GM19023 (cell line): ENCODE results near the gene MTA2.

Experiments used
- ATAC-seq: cut with Tn5 transposase; IDR thresholded peaks from one replicate; pipeline ENCODE4 v1.9.1; 2021; ENCODE audit warnings: mild to moderate bottlenecking, moderate library complexity; ENCODE audit not compliant: unreplicated experiment

The MTA2 gene

GRCh38 chr11:62547691-62548281 is 53.9 kb downstream of the MTA2 start:
- no peak for ATAC-seq

DNA sequence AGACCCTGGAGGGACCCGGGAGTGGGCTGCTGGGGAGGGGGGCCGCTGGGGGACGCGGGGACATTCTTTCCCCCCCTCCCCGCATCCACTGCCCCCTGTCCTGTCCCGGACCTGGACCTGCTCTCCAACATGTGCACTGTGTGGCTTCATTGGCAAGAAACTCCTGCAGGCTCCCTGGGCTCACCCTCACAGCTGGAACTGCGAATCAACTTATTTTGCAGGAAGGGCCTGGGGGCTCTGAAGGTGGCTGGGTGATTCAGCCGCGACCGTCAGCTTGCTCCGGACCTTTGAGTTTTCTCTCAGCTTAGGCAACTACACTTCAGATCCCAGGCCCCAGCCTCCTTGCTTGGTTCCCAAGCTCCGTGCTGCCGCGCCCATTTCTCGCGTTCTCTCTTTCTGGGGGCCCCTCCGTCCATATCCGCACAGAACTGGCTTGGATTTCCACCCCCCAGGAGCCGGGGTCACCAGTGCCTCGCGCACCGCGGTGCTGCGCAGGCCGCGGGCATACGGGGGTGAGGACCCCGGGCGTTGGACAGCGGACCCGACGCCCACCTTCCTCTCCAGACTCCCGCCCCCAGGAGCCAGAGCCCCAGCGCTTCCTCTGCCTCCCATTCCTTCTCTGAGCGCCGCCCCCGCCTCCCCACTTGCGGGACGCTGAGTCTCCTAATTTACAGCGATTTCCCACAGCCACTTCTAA is 54.6 kb downstream of the MTA2 start:
- no peak for ATAC-seq

DNA sequence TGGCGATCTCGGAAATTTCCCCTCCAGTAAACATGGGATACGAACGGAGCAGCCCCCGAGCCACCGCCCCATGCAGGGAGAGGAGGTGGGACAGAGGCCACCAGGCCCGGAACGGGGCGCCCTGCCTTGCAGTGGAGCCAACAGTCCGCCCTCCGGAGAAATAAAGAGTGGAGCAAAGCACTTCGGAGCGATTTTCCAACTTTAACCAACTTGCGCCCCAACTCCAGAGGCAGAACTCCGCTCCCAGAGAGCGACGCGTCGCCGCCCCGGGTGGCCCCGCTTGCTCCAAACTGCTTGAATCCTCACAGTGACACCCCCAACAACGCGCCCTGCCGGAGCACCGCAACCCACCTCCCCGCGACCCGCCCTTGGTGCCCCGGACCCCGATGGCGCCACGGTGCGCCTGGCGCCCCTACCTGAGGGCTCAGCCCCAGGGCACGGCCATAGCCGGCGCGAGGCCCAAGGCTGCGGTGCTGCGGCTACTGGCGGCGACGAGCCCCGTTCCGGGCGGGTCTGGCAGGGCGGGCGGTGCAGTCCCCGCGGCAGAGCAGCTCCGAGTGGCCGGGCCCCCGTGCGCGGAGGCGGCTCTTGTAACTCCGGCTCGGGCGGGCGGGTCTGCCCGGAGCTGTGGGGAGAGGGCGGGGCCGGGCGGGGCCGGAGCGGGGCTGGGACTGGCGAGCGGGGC is 55.3 kb downstream of the MTA2 start, which contains the start of gene AHNAK:
Gene AHNAK, minus strand, starts transcription at position 563 of the 685 bp plus-strand sequence. CDS start 10,708 bp downstream, outside the sequence.
- ATAC-seq = no peak

GRCh38 chr11:62545437-62546243 is 56.0 kb downstream of the MTA2 start:
- ATAC-seq = no peak

GRCh38 chr11:62544581-62545436 is 56.9 kb downstream of the MTA2 start:
- ATAC-seq = no peak

DNA sequence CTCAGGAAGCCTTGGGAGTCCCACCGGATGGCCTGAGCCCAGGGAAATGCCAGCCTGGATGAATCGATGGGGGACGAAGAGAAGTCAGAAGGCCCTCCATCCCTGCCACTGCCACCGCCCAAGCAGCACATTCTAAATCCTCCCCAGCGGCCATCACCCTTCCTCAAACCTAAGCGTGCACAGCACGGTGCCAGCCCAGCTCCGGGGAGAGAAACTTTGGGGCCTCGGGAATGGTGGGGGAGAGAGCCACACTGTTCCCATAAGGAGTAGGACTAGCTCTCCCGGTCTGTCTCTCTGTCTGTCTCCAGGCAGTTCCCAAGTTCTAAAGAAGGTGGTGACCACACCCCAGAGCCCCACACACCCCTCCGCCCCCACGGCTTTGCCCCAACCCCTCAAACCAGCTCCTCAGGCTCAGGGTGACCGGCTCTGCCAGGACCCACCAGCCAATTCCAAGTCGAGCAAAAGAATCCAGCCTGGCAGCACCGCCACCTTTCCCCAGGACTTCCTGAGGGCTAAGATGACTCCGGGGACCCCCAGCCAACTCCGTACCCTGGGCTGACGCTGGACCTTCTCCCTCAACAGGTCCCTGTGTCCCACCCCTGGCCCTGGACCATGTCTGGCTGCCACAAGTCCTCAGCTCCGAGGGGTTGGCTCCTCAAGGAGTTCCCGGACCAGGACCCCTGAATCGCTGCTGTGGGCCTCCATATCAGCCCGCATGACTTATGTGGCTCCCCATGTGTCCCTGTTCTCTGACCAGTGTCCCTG is 57.8 kb downstream of the MTA2 start:
- no peak for ATAC-seq
